SU-DHL-6 (cell line): ENCODE measurements around the gene PHACTR3.
A peak's percentile ranks its signal among the peaks of the same experiment; 100 is the strongest.

Experiments
- H2AFZ ChIP-seq: fragments of 200-600 bp; sonication (generic); 2 replicates; pipeline ENCODE4 v1.6.1; 2014; ENCODE audit warnings: low read depth, mild to moderate bottlenecking, moderate library complexity, mixed read lengths, antibody characterized with exemption, low read length; ENCODE audit not compliant: severe bottlenecking
- H3F3A ChIP-seq: fragments of 200-600 bp; shearing (Covaris generic); 2 replicates; pipeline ENCODE4 v1.6.0; 2016; ENCODE audit warnings: antibody characterized with exemption, mild to moderate bottlenecking; ENCODE audit not compliant: insufficient read depth
- H3K27ac ChIP-seq: fragments of 200-600 bp; sonication (generic); 2 replicates; pipeline ENCODE4 v1.5.1; 2016; ENCODE audit warnings: low read depth, mild to moderate bottlenecking, low read length, moderate library complexity, mixed read lengths
- H3K27me3 ChIP-seq: fragments of 200-600 bp; sonication (generic), shearing (Covaris generic); 2 replicates; pipeline ENCODE4 v1.6.0; 2014; ENCODE audit warnings: mild to moderate bottlenecking, low read length
- H3K36me3 ChIP-seq: fragments of 200-600 bp; sonication (generic); 2 replicates; pipeline ENCODE4 v1.6.1; 2014; ENCODE audit warnings: mild to moderate bottlenecking, low read length, mixed read lengths
- H3K4me2 ChIP-seq: fragments of 300-600, 200-600 bp; shearing (Covaris generic), sonication (generic); 2 replicates; pipeline ENCODE4 v1.6.0; 2014; ENCODE audit warnings: low read length, low read depth, mild to moderate bottlenecking; ENCODE audit not compliant: poor library complexity, severe bottlenecking
- H3K4me3 ChIP-seq: fragments of 200-600 bp; sonication (generic); 2 replicates; pipeline ENCODE4 v1.5.1; 2014; ENCODE audit warnings: antibody characterized with exemption, low read length, mild to moderate bottlenecking, mixed read lengths; ENCODE audit not compliant: insufficient read depth, poor library complexity, severe bottlenecking
- H3K79me2 ChIP-seq: fragments of 200-600 bp; sonication (generic); 2 replicates; pipeline ENCODE4 v1.6.1; 2014; ENCODE audit warnings: mild to moderate bottlenecking, low read length, moderate library complexity; ENCODE audit not compliant: insufficient read depth
- H3K9ac ChIP-seq: fragments of 200-600 bp; sonication (generic); 2 replicates; pipeline ENCODE4 v1.7.0; 2014; ENCODE audit warnings: mild to moderate bottlenecking, low read length
- H3K9me2 ChIP-seq: fragments of 200-600 bp; sonication (generic); replicated peaks from 2 replicates; pipeline ENCODE4 v1.6.1; 2014; ENCODE audit warnings: low read length; ENCODE audit not compliant: insufficient read depth
- H3K9me3 ChIP-seq: fragments of 200-600 bp; sonication (generic); 2 replicates; pipeline ENCODE4 v1.6.1; 2014; ENCODE audit warnings: low read length, mixed read lengths; ENCODE audit not compliant: insufficient read depth
- H4K20me1 ChIP-seq: fragments of 200-600 bp; sonication (generic); 2 replicates; pipeline ENCODE4 v1.6.1; 2014; ENCODE audit warnings: low read depth, mild to moderate bottlenecking, antibody characterized with exemption, low read length, moderate library complexity, mixed read lengths
- CTCF ChIP-seq: fragments of 200-600 bp; sonication (generic); IDR thresholded peaks from one replicate; pipeline ENCODE4 v1.5.1; 2017; ENCODE audit warnings: antibody characterized with exemption, mild to moderate bottlenecking, low read length, moderate library complexity; ENCODE audit not compliant: insufficient read depth, poor library complexity, severe bottlenecking
- EZH2phosphoT487 ChIP-seq: fragments of 200-600 bp; sonication (generic), shearing (Covaris generic); conservative IDR thresholded peaks from 2 replicates; pipeline ENCODE4 v1.6.1; 2018; ENCODE audit warnings: mild to moderate bottlenecking, antibody characterized with exemption, low read length, moderate library complexity, mixed read lengths

Gene PHACTR3

GRCh38 chr20:59781226-59781625 lies 176.9 kb downstream of the PHACTR3 start:
- H4K20me1 ChIP-seq: no peaks in the 10 kb centered on the region
- H3K27me3 ChIP-seq: no peaks in the 10 kb centered on the region
- no peak overlapping the region for H3K27ac ChIP-seq
- no peak overlapping the region for H3K4me2 ChIP-seq
- H3K36me3 ChIP-seq: no peaks in the 10 kb centered on the region
- H3K4me3 ChIP-seq: no peak overlapping the region
- no peak overlapping the region for H3K9ac ChIP-seq
- no peaks in the 10 kb centered on the region for H3K9me2 ChIP-seq
- H2AFZ ChIP-seq: no peak overlapping the region
- TF ChIP-seq EZH2phosphoT487 (no peak), CTCF (no peak)
- H3K79me2 ChIP-seq: no peaks in the 10 kb centered on the region
- H3F3A ChIP-seq: no peaks in the 10 kb centered on the region
- H3K9me3 ChIP-seq: no peaks in the 10 kb centered on the region

GRCh38 chr20:59782986-59783640 lies 178.8 kb downstream of the PHACTR3 start:
- Histone ChIP-seq H3K36me3 (no peaks in the 10 kb centered on the region), H2AFZ (no peak overlapping the region), H3K4me3 (no peak overlapping the region), H3K27ac (no peak overlapping the region), H3K79me2 (no peaks in the 10 kb centered on the region), H4K20me1 (no peaks in the 10 kb centered on the region), H3K9me2 (no peaks in the 10 kb centered on the region), H3K4me2 (no peak overlapping the region), H3K27me3 (no peaks in the 10 kb centered on the region), H3K9ac (no peak overlapping the region), H3K9me3 (no peaks in the 10 kb centered on the region), H3F3A (no peaks in the 10 kb centered on the region)
- TF ChIP-seq EZH2phosphoT487 (no peak), CTCF (peak; percentile 71)

GRCh38 chr20:59783641-59784010 lies 179.3 kb downstream of the PHACTR3 start:
- Histone ChIP-seq H4K20me1 (no peaks in the 10 kb centered on the region), H3K9ac (no peak overlapping the region), H3K27me3 (no peaks in the 10 kb centered on the region), H3K36me3 (no peaks in the 10 kb centered on the region), H3K9me3 (no peaks in the 10 kb centered on the region), H2AFZ (no peak overlapping the region), H3K9me2 (no peaks in the 10 kb centered on the region), H3K4me3 (no peak overlapping the region), H3K27ac (no peak overlapping the region), H3K79me2 (no peaks in the 10 kb centered on the region), H3K4me2 (no peak overlapping the region), H3F3A (no peaks in the 10 kb centered on the region)
- TF ChIP-seq EZH2phosphoT487 (no peak), CTCF (no peak)
